PC-9 (cell line): ENCODE results near the gene CLIC5.

Source experiments
- CTCF ChIP-seq: fragments of 200-600 bp; sonication (generic); conservative IDR thresholded peaks from 2 replicates; pipeline ENCODE4 v1.6.1; 2017; ENCODE audit warnings: mixed run types, antibody characterized with exemption, mild to moderate bottlenecking, moderate library complexity
- EZH2 ChIP-seq: fragments of 200-600 bp; sonication (generic); IDR thresholded peaks from 2 replicates; pipeline ENCODE4 v1.8.0; 2017; ENCODE audit warnings: antibody characterized with exemption, low read depth

GRCh38 chr6:45922728-45923351 is 92.8 kb downstream of the CLIC5 start:
- peak; percentile 84 for TF ChIP-seq CTCF
- no peak for TF ChIP-seq EZH2
